T-helper 2 cell treated with Interferon-gamma antibody and Interleukin-4, amounts not matched to agents 100 ng/mL and 5 ng/mL, for 36 hours (primary cell): ENCODE data around the gene CORO1C. TPM values are rescaled to one million over a fixed set of nuclear protein-coding genes. Genes with fewer than 3 reads are reported as not detected.

Experiments used
- intact Hi-C: fragments of 100-400 bp; cut with micrococcal nuclease; formaldehyde crosslinking; loops from one replicate; pipeline ENCODE4 v1.15.1; 2023
- total RNA-seq: library from RNA; stranded (reverse); gene quantifications from 2 replicates; pipeline ENCODE4 v1.2.3, GENCODE V29; 2022

CORO1C gene
- total RNA-seq, 1 donor from 2014 or later = 47.7 TPM

- intact Hi-C loops = loop anchor here (10.0 kb wide), 1 partner anchor 1323 kb away; a partner anchor contains a TSS
Measured at GRCh38 chr12:108638141-108638827, 93.0 kb downstream of the CORO1C start.

- intact Hi-C loops = loop anchor here (10.0 kb wide), 1 partner anchor 1323 kb away; a partner anchor contains a TSS
Measured at GRCh38 chr12:108637222-108637971, 93.9 kb downstream of the CORO1C start.

GRCh38 chr12:108635997-108636808, 95.1 kb downstream of the CORO1C start:
- intact Hi-C loops = loop anchor here (1.0 to 10.0 kb wide), 4 partner anchors 25 to 1321 kb away; a partner anchor contains a TSS

GRCh38 chr12:108635201-108635996, 95.9 kb downstream of the CORO1C start:
- intact Hi-C loops = loop anchor here (1.0 to 10.0 kb wide), 4 partner anchors 26 to 1321 kb away; a partner anchor contains a TSS

GRCh38 chr12:108634341-108634751, 97.0 kb downstream of the CORO1C start:
- intact Hi-C loops = loop anchor here (2.0 to 10.0 kb wide), 4 partner anchors 117 to 1320 kb away; partner anchors contain the start of genes FICD and SSH1

GRCh38 chr12:108633534-108634248, 97.6 kb downstream of the CORO1C start, which contains the start of gene SELPLG:
Gene SELPLG, minus strand, starts transcription at chr12:108633894. Its CDS starts 9,587 bp downstream, at chr12:108624307.
- intact Hi-C loops = loop anchor here (1.0 to 10.0 kb wide), 5 partner anchors 98 to 1319 kb away; partner anchors contain the start of genes CORO1C, FICD and SSH1

GRCh38 chr12:108633081-108633533, 98.2 kb downstream of the CORO1C start:
- intact Hi-C loops = loop anchor here (1.0 to 10.0 kb wide), 4 partner anchors 98 to 1318 kb away; partner anchors contain the start of genes CORO1C, FICD and SSH1

- intact Hi-C loops = loop anchor here (5.0 to 10.0 kb wide), 3 partner anchors 114 to 1316 kb away; partner anchors contain the start of genes FICD and SSH1
Measured at GRCh38 chr12:108631261-108631660, 100.1 kb downstream of the CORO1C start.

- intact Hi-C loops = loop anchor here (5.0 to 10.0 kb wide), 3 partner anchors 113 to 1316 kb away; partner anchors contain the start of genes FICD and SSH1
Measured at GRCh38 chr12:108630481-108631207, 100.7 kb downstream of the CORO1C start.

GRCh38 chr12:108629824-108630476, 101.4 kb downstream of the CORO1C start:
- intact Hi-C loops = loop anchor here (2.0 to 10.0 kb wide), 5 partner anchors 61 to 1315 kb away; partner anchors contain the start of genes FICD, SSH1 and USP30

- intact Hi-C loops = loop anchor here (2.0 kb wide), 2 partner anchors 62 to 424 kb away; partner anchors contain the start of gene USP30
Measured at GRCh38 chr12:108629151-108629550, 102.2 kb downstream of the CORO1C start.

GRCh38 chr12:108627134-108627920, 104.0 kb downstream of the CORO1C start:
- intact Hi-C loops = no loop called here

- intact Hi-C loops = no loop called here
Measured at GRCh38 chr12:108625228-108625627, 106.1 kb downstream of the CORO1C start.

- intact Hi-C loops = no loop called here
Measured at GRCh38 chr12:108623577-108623976, 107.7 kb downstream of the CORO1C start.

GRCh38 chr12:108622921-108623514, 108.3 kb downstream of the CORO1C start:
- intact Hi-C loops = no loop called here

- intact Hi-C loops = no loop called here
Measured at GRCh38 chr12:108622421-108622820, 108.9 kb downstream of the CORO1C start.

- intact Hi-C loops = no loop called here
Measured at GRCh38 chr12:108621161-108621560, 110.2 kb downstream of the CORO1C start.
